NCI-H446 (cell line): ENCODE data around the gene PCSK7.

Experiments
- DNase-seq, 2 experiments: peaks; one replicate each; lab custom pipeline; 2025; lab: John Stamatoyannopoulos, UW

PCSK7 gene

DNA sequence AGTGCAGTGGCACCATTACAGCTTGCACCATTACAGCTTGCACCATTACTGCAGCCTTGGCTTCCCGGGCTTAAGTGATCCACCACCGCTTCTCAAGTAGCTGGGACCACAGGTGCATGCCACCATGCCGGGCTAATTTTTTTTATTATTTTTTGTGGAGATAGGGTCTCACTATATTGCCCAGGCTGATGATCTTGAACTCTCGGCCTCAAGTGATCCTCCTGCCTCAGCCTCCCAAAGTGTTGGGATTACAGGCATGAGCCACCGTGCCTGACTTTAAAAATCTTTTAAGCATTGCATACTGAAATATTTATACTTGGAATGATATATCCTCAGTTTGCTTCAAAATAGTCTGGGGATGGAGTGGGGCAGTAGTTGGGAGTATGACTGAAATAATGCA lies 77.4 kb downstream of the PCSK7 start:
- no peak for DNase-seq
